Stimulated activated CD8-positive, alpha-beta memory T cell treated with anti-CD3 and anti-CD28 coated beads, Interleukin-4, amount 100 ng/mL, for 48 hours (primary cell): Measurements from ENCODE around the gene ZC3H12C.
A peak's percentile ranks its signal among the peaks of the same experiment; 100 is the strongest.
"Not testable (repeated sequence)": the region's sequence is repeated elsewhere in the genome, so short reads cannot be mapped to it uniquely, and the experiment has no call there.

Source experiments
- DNase-seq: peaks from one replicate; pipeline ENCODE4 v3.0.0-alpha.2; 2020

ZC3H12C gene

DNA sequence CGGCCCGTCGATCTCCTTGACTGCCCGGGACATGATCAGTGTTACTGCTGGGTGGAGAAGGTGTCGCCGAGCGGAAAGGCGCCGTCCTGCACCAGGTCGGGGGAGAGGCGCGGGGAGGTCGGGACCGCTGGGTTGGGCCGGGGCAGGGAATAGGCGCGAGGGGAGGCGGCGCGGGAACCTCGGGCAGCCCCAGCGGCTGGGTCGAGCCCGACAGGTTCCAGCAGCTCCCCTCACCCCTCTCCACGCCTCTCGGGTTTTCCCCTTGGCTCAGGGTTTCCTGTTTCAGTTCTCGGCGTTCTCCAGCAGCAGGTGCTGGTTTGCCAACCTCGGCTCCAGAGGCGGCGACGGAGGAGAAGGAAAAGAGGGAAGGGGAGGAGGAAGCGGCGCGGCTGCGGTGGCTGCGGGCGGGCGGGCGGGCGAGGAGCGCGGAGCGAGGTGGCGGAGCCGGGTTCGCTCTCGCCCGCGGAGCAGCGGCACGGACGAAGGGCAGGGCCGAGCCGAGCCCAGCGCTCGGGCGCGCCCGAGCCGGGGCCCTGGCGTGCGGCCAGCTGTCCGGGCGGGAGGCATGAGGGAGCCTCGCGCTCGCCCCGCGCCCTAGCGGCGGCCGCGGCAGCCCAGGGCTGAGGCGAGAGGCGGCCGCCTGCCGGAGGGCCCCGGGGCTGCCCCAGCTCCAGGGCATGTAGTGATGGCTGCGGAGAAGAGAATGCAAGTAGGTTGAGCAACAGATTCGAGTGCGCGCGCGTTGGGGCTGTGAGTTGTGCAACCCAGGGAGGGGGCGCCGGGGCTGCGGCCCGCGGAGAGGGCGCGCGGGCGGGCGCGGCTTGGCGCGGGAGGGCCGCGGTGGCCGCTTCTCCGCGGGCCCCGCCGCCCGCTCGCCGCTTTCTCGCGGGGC, at the start of gene ZC3H12C:
TSS of gene ZC3H12C (plus strand) at position 878 of the 892 bp plus-strand sequence. CDS start 20 bp downstream, outside the sequence.
- peak; percentile 62 for DNase-seq

GRCh38 chr11:110044226-110044968, 48.8 kb upstream of the ZC3H12C start:
- no peak for DNase-seq

DNA sequence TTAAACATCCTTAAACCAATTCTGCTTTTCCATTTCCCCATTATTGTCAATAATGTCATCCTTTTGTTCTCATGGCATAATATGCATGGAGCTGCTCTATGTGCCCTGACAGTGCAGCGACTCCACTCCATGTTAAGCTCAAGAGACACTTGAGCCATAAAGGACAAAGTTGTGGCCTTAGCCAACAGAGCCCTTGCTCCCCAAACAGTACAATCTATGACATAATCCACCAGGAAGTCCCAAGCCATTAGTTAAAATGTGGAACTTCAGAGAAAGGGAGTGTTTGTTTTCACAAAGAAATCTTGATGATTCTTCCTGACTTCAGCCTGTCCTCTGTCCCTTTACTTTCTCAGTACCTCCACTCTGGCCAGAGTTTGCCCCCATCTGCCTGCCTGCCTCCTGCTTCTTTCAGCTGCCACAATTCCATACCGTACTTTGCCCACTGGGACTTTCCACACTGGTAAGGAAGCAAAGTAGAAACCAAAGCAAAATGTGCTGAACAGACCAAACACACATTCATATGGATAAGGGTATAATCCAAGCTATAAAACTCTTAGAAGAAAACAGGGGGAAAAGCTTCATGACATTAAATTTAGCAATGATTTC, 46.3 kb upstream of the ZC3H12C start:
- no peak for DNase-seq

DNA sequence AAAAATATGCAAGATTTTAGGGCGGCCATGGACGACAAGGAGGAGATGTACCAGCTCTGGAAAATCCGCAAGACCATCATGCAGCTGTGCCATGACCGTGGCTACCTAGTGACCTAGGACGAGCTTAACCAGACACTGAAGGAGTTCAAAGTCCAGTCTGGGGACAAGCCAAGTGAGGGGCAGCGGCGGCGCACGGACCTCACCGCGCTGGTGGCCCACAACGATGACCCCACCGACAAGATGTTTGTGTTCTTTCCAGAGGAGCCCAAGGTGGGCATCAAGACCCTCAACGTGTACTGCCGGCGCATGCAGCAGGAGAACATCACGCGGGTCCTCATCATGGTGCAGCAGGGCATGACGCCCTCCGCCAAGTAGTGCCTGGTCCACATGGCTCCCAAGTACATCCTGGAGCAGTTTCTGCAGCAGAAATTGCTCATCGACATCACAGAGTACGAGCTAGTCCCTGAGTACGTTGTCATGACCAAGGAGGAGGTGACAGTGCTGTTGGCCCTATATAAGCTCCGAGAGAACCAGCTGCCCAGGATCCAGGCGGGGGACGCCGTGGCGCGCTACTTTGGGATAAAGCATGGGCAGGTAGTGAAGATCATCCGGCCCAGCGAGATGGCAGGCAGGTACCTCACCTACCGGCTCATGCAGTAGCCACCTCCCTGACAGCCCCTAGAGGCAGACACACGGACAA, 43.5 kb upstream of the ZC3H12C start:
- DNase-seq = no peak

GRCh38 chr11:110050201-110050506, 43.0 kb upstream of the ZC3H12C start:
- DNase-seq = no peak

DNA sequence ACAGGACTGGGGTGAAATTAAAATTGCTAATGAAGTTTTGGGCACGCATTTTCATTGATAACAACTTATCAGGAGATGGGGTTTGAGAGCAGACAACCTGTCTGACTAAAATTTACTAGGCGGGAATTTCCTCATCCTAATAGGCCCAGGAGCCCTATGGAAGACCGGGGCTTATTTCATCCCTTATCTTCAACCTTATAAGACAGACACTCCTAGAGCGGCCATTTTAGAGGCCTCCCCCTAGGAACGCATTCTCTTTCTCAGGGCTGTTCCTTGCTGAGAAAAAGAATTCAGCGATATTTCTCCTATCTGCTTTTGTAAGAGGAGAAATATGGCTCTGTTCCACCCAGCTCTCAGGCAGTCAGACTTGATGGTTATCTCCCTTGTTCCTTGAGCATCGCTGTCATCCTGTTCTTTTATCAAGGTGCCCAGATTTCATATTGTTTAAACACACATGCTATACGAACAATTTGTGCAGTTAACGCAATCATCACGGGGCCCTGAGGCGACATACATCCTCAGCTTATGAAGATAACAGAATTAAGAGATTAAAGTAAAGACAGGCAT, 39.3 kb upstream of the ZC3H12C start:
- no peak for DNase-seq

DNA sequence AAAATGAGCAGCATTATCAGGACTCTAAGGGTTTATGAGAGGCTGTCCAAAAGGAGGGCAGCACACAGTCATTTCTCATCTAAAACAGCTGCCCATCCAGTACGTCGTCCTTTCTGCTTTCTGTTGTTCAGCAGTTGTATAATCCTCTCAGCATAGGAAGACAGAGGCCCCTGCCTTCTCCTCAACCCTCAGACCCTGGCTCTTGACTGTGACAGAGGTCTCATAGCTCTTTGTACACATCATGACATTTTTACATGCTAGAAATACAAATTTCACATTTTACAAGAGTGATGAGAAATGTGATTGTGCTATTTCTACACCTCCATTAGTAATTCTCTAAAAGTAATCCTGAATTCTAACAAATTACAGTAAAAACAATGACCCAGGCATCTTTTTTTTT, 36.2 kb upstream of the ZC3H12C start:
- no peak for DNase-seq

GRCh38 chr11:110059706-110060463, 33.3 kb upstream of the ZC3H12C start:
- no peak for DNase-seq

GRCh38 chr11:110061296-110061695, 31.9 kb upstream of the ZC3H12C start:
- DNase-seq = no peak

- no peak for DNase-seq
These were observed 30.9 kb upstream of the ZC3H12C start for GRCh38 chr11:110062247-110062646.

GRCh38 chr11:110065189-110065588, 28.0 kb upstream of the ZC3H12C start:
- no peak for DNase-seq

DNA sequence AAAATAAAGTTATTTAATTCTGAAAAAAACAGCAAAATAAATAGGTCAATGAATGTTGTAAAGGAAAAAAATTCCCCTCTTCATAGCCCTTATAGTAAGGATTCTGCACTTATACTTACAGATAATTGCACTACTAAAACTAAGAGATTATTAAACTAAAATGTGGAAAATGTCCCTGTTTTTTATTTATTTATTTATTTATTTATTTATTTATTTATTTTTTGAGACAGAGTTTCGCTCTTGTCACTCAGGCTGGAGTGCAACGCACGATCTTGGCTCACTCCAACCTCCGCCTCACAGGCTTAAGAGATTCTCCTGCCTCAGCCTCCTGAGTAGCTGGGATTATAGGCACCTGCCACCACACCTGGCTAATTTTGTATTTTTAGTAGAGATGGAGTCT, 25.2 kb upstream of the ZC3H12C start:
- not testable (repeated sequence) for DNase-seq

DNA sequence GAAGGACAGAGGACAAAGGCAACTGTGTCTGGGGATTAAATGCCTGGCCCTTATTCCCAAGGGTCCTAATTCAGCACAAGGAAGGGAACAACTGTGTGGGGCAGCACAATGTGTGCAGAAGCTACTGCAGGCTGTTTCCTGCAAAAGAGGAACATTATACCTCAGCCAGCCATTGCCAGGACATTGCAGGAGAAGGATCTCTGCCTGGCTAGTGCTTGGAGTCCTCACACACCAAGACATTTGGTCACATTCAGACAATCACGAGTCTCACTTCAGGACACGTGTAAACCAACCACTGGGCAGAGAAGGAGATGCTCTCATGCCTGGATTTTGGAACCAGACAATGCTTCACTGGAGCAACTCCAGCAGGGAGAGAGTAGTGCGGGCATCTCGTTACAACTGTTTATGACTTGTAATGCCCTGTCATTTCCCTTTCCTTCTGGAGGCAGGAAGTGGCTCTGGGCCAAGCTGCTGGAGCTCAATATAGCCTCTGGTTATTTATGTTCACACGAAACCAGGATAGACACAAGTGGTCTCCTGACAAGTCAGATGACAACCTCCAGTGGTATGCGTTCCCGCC, 23.9 kb upstream of the ZC3H12C start:
- no peak for DNase-seq

DNA sequence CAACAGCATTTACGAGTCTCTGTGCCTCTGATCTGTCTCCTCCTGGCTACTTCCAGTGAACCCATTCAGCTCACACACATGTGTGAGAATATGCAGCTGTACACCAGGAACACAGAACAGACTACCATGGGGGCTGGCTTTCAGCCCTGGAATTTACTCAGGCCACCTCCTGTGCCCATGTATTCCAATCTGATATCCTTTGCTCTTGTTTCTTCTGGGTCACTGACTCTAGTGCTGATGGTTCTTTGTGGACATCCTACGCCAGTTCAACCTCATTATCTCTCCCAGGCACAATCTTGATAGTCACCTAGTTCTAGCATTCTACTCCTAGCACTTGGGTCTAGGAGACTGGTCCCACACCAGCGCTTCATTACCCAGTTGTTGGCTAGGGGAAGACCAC, 23.0 kb upstream of the ZC3H12C start:
- DNase-seq = no peak

DNA sequence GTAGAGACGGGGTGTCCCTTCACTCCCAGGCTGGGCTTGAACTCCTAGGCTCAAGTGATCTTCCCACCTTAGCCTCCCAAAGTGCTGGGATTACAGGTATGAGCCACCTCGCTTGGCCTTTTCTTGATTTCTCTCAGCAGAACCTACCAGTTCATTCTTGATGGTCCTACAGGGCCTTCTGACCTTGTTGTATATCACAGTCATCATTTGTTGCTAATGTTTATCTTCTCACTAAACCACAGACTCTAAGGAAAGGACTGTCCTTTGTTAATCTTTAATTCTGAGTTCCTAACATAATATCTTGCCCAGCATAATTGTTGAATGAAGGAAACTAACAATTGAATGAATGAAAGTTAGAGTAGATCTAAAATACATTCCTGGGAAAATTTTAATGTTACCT, 22.0 kb upstream of the ZC3H12C start:
- no peak for DNase-seq

GRCh38 chr11:110072930-110073329, 20.3 kb upstream of the ZC3H12C start:
- no peak for DNase-seq

GRCh38 chr11:110074499-110074898, 18.7 kb upstream of the ZC3H12C start:
- no peak for DNase-seq

- DNase-seq = no peak
These were observed 17.9 kb upstream of the ZC3H12C start for GRCh38 chr11:110075105-110075846.

DNA sequence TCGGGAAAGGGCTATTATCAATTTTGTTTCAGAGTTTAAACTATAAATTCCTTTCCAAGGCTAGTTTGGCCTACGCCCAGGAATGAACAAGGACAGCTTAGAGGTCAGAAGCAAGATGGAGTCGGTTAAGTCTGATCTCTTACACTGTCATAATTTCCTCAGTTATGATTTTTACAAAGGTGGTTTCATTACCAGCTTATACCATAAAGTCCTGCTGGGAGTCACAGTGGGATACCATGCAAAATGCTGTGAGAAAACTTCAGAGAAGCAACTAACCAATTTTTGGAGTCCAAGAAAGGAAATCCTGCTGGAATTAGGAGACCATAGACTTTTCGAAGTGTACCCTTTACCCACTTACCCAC, 17.4 kb upstream of the ZC3H12C start:
- no peak for DNase-seq

- no peak for DNase-seq
These were observed 16.7 kb upstream of the ZC3H12C start for GRCh38 chr11:110076371-110076965.

DNA sequence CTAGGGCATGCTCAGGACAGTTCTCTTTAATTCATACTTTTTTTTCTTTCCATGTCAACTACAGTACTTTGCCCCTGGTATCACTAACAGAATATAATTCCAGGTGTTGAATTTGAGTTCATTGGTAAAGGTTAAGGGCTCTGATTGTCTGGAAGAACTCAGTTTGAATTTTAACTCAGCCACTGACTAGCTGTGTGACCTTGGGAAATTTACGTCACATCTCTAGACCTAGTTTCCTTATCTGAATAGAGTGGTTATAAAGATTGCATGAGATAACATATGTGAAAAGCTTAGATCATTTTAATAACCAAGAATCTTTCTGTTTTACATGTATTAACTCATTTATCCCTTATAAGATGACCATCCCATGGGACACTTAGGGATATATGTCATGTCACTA, 15.8 kb upstream of the ZC3H12C start:
- no peak for DNase-seq
